ENCODE results near the gene SMARCD3.

The SMARCD3 gene

DNA sequence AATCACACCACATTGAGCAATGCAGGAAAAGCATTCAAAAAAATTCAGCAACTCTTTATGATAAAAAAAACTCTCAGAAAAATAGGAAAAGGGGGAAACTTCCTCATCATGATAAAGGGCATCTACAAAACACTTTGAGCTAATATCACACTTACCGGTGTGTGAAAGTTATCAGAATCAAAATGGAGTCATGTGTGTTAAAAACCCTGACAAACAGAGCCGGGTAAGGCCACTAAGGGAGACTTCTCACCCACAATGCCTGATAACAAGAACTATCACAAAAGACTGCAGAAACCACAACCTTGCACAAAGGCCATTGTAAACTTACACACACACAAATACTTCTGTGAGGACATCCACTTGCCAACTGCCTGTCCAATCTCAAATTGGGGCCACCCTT is 34.8 kb upstream of the SMARCD3 start:
- no peak for TF ChIP-seq ZFX (IDR thresholded peaks at IDR 0.05; ENCODE audit: borderline replicate concordance)
- TF ChIP-seq, protein P1, sequence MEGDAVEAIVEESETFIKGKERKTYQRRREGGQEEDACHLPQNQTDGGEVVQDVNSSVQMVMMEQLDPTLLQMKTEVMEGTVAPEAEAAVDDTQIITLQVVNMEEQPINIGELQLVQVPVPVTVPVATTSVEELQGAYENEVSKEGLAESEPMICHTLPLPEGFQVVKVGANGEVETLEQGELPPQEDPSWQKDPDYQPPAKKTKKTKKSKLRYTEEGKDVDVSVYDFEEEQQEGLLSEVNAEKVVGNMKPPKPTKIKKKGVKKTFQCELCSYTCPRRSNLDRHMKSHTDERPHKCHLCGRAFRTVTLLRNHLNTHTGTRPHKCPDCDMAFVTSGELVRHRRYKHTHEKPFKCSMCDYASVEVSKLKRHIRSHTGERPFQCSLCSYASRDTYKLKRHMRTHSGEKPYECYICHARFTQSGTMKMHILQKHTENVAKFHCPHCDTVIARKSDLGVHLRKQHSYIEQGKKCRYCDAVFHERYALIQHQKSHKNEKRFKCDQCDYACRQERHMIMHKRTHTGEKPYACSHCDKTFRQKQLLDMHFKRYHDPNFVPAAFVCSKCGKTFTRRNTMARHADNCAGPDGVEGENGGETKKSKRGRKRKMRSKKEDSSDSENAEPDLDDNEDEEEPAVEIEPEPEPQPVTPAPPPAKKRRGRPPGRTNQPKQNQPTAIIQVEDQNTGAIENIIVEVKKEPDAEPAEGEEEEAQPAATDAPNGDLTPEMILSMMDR (IDR thresholded peaks at IDR 0.05): no peak
- no peak overlapping the region for H3K27ac ChIP-seq

DNA sequence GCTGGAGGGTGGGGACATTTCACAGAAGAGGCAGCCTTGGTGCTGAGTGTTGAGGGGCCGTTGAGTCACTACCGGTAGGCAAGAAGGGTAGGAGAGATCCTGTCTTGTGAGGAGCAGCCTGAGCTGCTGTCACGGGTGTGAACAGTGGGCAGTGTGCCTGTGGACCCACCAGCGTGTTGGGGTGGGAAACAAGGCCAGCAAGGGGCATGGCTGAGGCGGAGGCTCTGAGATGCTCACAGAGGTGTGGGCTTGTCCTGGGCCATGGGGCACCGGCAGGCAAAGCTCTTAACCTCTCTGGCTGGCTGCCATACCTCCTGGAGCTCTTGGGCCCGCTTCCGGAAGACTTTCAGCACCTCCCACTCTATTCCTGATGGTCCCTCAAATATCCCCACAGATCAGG is 33.6 kb upstream of the SMARCD3 start:
- H3K27ac ChIP-seq: no peak overlapping the region
- no peak for TF ChIP-seq ZFX (IDR thresholded peaks at IDR 0.05; ENCODE audit: borderline replicate concordance)
- TF ChIP-seq, protein P1 (IDR thresholded peaks at IDR 0.05): no peak

DNA sequence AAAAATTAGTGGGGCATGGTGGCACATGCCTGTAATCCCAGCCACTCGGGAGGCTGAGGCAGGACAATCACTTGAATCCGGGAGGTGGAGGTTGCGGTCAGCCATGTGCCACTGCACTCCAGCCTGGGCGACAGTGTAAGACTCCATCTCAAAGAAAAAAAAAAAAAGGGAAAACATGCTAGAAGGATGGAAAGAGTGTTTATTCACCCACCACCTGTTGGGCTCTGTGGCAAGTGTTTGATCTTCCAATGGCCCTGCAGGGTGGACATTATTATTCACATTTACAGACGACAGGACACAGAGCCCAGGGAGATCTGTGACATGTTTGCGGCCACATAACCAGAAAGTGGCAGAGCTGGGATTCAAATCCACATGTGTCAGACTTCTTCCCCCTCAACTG is 33.2 kb upstream of the SMARCD3 start:
- TF ChIP-seq ZFX (IDR thresholded peaks at IDR 0.05; ENCODE audit: borderline replicate concordance): no peak
- TF ChIP-seq, protein P1 (IDR thresholded peaks at IDR 0.05): no peak
- no peak overlapping the region for H3K27ac ChIP-seq

DNA sequence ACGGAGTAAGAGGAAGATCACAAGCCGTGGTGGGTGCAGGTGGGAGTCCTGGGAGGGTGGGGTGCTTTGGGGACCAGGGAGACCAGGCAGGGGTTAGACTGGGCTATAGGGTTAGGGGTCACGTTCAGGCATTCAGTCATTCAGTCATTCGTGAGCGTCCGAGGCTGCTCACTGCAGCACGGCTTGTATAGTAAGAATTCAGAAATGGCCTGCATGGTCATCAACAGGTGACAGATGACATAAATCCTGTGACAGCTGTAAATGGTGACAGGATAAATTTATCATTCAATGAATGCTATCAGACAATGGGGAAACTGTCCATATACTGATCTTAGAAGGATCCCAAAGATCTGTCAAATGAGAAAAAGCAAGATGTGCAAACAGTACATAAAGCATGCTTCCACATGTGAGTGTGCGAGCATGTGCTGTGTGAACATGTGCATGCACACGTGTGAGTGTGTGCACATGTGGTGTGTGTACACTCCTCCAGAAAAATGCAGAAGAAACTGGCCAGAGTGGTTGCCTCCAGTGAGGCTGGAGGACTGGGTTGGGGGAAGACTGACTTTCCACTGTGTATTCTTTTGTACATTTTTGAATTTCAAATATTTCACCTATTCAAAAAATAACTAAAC is 32.0 kb upstream of the SMARCD3 start:
- H3K27ac ChIP-seq: no peak overlapping the region
- TF ChIP-seq, protein P1 (IDR thresholded peaks at IDR 0.05): no peak
- no peak for TF ChIP-seq ZFX (IDR thresholded peaks at IDR 0.05; ENCODE audit: borderline replicate concordance)

DNA sequence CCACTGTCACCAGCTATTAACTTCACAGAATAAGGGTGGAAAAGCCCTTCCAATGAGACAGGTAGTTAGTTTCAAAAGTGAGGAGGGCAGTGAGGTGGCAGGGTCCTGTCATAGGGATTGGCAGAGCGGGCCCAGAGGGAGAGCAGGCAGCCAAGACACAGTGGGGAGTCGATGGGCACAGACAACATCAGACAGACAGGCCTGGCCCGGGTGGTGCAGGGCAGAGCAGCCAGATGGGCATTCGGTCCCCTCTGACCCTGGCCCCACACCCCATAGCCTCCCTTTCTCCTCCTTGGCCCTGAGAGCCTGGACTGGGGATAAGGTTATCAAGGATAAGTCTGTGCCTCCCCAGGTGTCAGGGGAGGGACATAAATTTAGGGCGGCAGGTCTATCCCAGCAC is 31.4 kb upstream of the SMARCD3 start:
- no peak for TF ChIP-seq ZFX (IDR thresholded peaks at IDR 0.05; ENCODE audit: borderline replicate concordance)
- TF ChIP-seq, protein P1 (IDR thresholded peaks at IDR 0.05): no peak

DNA sequence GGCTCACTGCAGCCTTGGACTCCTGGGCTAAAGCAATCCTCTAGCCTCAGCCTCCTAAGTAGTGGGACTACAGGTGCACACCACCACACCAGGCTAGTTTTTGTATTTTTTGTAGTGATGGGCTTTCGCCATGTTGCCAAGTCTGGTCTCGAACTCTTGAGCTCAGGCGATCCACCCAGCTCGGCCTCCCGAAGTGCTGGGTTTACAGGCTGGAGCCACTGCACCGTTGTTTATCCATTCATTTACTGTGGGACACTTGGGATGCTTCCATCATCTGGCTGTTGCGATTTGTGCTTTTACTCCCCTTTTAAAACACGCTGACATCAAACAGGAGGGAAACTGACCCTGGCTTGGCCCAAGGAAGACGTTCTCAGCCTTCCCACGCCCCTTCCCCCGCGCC is 30.5 kb upstream of the SMARCD3 start:
- TF ChIP-seq ZFX (IDR thresholded peaks at IDR 0.05; ENCODE audit: borderline replicate concordance): no peak
- TF ChIP-seq, protein P1 (IDR thresholded peaks at IDR 0.05): no peak
- no peak overlapping the region for H3K27ac ChIP-seq

More for the DNA sequence above, 31.4 kb upstream of the SMARCD3 start:
- no peak overlapping the region for H3K27ac ChIP-seq

DNA sequence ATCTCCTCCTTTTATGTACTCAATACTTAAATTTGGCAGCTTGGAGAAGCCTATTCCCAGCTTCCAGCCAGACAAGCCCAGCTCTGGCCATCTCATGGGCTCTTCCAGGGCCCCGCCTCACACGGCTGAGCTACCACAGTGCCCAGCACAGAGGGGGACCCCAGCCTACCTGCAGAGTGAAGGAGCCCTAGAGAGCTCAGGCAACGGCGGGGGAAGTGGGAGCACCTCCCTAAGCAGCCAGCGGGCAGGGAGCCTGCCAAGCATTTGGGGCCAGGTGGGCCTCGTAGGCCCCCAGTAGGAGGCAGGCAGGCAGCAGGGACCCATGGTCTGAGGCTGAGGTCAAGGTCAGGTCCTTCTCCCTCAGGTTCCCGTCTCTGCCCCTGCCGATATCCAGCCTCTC is 29.1 kb upstream of the SMARCD3 start:
- H3K27ac ChIP-seq: no peak overlapping the region
- TF ChIP-seq, protein P1 (IDR thresholded peaks at IDR 0.05): no peak
- TF ChIP-seq ZFX (IDR thresholded peaks at IDR 0.05; ENCODE audit: borderline replicate concordance): no peak

All from 22Rv1 (cell line).